ENCODE measurements around the gene GPX6. TPM values are rescaled to one million over a fixed set of nuclear protein-coding genes. Genes with fewer than 3 reads are reported as not detected.

Gene GPX6
- total and polyA plus RNA-seq, 2 of the 13 experiments (the other 11 are each of a cell fraction or from before 2014, with no cell fraction given): not detected

DNA sequence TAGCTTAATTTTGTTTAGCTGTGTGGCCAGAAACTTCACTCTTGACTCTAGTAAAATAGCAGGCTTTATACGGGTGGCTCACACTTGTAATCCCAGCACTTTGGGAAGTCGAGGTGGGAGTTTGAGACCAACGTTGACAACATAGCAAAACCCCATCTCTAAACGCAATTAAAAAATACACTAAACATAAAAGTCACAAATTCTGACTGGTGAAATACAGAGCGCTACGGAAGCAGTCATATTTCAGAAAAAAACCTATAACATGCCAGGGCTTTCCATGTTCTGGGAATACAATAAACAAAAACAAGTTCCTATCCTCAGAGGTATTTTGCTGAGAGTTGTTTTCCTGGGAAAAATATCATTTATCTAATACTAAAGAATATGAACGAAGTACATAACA lies 47.5 kb downstream of the GPX6 start (continued):
- TF ChIP-seq ZNF205 (CRISPR knock-in tag; IDR thresholded peaks at IDR 0.05) (no peak), HOXA9 (CRISPR knock-in tag; IDR thresholded peaks at IDR 0.05; ENCODE audit: borderline replicate concordance) (no peak)

DNA sequence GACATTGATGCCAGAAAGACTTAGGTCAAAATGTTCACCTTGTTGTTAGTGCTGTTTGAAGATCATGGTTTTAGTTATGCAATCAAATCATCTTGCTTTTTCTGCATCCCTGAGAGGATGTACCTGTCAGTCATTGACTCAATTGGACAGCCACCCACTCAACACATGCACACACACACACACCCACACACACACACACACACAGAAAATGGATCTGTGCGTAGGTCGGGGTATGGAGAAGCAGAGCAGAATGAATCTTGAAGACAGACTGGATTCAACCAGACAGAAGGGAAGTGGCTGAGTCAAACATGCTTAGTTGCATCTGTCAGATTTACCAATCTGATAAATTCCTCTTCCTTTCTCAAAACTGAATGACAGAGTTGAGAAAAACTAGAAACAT lies 53.2 kb downstream of the GPX6 start:
- DNase-seq (ENCODE audit: low spot score) (no peak), ATAC-seq (no peak), FAIRE-seq (no peak)
- intact Hi-C loops (cut with micrococcal nuclease; ENCODE audit: unreplicated experiment): no loop called here
- Histone ChIP-seq H3K79me2 (ENCODE audit: insufficient read depth, low read length) (no peaks in the 10 kb centered on the region), H3K27ac (ENCODE audit: extremely low read length, insufficient read depth, low read length) (no peak overlapping the region), H3K4me1 (ENCODE audit: insufficient read depth, low read length) (peaks cover 5% of the 10 kb centered on the region; the same call in 1 of the 2 replicates), H2AFZ (ENCODE audit: low read length) (no peak overlapping the region), H4K20me1 (ENCODE audit: insufficient read depth, low read length) (no peaks in the 10 kb centered on the region), H3K36me3 (replicated peaks in 1 of 2; ENCODE audit: control insufficient read depth in 1 of 2, insufficient read depth in 2 of 2, low read length in 2 of 2) (no peaks in the 10 kb centered on the region), H3K9me3 (ENCODE audit: low read length) (no peaks in the 10 kb centered on the region), H3K4me3 (replicated peaks in 1 of 3; ENCODE audit: insufficient read depth in 1 of 3, low read depth in 2 of 3, low read length in 3 of 3) (no peak overlapping the region), H3K27me3 (ENCODE audit: control insufficient read depth in 1 of 2, insufficient read depth in 2 of 2, low read length in 2 of 2) (peaks cover 0 to 22% of the 10 kb centered on the region in 2 experiments; a peak in 4 of 5 replicates), H3K9ac (ENCODE audit: insufficient read depth, low read depth, low read length) (no peak overlapping the region), H3K4me2 (ENCODE audit: low read depth, low read length) (no peak overlapping the region)
- WGBS (ENCODE audit: low lambda C conversion rate): 0% methylated on average over 2 of the region's 2 CpGs
- ChIA-PET POLR2A (no interaction called here), CTCF (ENCODE audit: low intra/inter-chr PET ratio, low total read pairs) (no interaction called here)
- no TSS peak for BruUV-seq (replicated peaks)
- in situ Hi-C loops (cut with HindIII; ENCODE audit: extremely low pct_ligation_motif_present, low pct_unique_long_range_greater_than_20kb): no loop called here
- TF ChIP-seq SAP130 (CRISPR knock-in tag; IDR thresholded peaks at IDR 0.05; ENCODE audit: low read depth): no peak
- no peak for TF ChIP-seq ZNF33B (CRISPR knock-in tag; IDR thresholded peaks at IDR 0.05)
- TF ChIP-seq TOE1 (CRISPR knock-in tag; IDR thresholded peaks at IDR 0.05): no peak
- TF ChIP-seq KLF15 (CRISPR knock-in tag; IDR thresholded peaks at IDR 0.05; ENCODE audit: borderline replicate concordance): no peak
- no peak for TF ChIP-seq PAX8 (CRISPR knock-in tag; IDR thresholded peaks at IDR 0.05; ENCODE audit: borderline replicate concordance)
- TF ChIP-seq, protein P1, sequence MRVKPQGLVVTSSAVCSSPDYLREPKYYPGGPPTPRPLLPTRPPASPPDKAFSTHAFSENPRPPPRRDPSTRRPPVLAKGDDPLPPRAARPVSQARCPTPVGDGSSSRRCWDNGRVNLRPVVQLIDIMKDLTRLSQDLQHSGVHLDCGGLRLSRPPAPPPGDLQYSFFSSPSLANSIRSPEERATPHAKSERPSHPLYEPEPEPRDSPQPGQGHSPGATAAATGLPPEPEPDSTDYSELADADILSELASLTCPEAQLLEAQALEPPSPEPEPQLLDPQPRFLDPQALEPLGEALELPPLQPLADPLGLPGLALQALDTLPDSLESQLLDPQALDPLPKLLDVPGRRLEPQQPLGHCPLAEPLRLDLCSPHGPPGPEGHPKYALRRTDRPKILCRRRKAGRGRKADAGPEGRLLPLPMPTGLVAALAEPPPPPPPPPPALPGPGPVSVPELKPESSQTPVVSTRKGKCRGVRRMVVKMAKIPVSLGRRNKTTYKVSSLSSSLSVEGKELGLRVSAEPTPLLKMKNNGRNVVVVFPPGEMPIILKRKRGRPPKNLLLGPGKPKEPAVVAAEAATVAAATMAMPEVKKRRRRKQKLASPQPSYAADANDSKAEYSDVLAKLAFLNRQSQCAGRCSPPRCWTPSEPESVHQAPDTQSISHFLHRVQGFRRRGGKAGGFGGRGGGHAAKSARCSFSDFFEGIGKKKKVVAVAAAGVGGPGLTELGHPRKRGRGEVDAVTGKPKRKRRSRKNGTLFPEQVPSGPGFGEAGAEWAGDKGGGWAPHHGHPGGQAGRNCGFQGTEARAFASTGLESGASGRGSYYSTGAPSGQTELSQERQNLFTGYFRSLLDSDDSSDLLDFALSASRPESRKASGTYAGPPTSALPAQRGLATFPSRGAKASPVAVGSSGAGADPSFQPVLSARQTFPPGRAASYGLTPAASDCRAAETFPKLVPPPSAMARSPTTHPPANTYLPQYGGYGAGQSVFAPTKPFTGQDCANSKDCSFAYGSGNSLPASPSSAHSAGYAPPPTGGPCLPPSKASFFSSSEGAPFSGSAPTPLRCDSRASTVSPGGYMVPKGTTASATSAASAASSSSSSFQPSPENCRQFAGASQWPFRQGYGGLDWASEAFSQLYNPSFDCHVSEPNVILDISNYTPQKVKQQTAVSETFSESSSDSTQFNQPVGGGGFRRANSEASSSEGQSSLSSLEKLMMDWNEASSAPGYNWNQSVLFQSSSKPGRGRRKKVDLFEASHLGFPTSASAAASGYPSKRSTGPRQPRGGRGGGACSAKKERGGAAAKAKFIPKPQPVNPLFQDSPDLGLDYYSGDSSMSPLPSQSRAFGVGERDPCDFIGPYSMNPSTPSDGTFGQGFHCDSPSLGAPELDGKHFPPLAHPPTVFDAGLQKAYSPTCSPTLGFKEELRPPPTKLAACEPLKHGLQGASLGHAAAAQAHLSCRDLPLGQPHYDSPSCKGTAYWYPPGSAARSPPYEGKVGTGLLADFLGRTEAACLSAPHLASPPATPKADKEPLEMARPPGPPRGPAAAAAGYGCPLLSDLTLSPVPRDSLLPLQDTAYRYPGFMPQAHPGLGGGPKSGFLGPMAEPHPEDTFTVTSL (CRISPR knock-in tag; IDR thresholded peaks at IDR 0.05; ENCODE audit: borderline replicate concordance): no peak
- no peak for TF ChIP-seq ZNF326 (CRISPR knock-in tag; IDR thresholded peaks at IDR 0.05; ENCODE audit: borderline replicate concordance)
- no peak for TF ChIP-seq FOXA1 (IDR thresholded peaks at IDR 0.05)
- TF ChIP-seq FOXA1 (CRISPR knock-in tag; IDR thresholded peaks at IDR 0.05): no peak
- TF ChIP-seq ZNF749 (CRISPR knock-in tag; IDR thresholded peaks at IDR 0.05; ENCODE audit: borderline replicate concordance): no peak
- TF ChIP-seq SNAI1 (CRISPR knock-in tag; IDR thresholded peaks at IDR 0.05; ENCODE audit: borderline replicate concordance): no peak
- no peak for TF ChIP-seq NR3C1 (CRISPR knock-in tag; IDR thresholded peaks at IDR 0.05)
- TF ChIP-seq POLR2A (IDR thresholded peaks at IDR 0.05; ENCODE audit: insufficient read depth in 1 of 2, low read depth in 2 of 2, low read length in 2 of 2): no peak
- TF ChIP-seq, protein P2, sequence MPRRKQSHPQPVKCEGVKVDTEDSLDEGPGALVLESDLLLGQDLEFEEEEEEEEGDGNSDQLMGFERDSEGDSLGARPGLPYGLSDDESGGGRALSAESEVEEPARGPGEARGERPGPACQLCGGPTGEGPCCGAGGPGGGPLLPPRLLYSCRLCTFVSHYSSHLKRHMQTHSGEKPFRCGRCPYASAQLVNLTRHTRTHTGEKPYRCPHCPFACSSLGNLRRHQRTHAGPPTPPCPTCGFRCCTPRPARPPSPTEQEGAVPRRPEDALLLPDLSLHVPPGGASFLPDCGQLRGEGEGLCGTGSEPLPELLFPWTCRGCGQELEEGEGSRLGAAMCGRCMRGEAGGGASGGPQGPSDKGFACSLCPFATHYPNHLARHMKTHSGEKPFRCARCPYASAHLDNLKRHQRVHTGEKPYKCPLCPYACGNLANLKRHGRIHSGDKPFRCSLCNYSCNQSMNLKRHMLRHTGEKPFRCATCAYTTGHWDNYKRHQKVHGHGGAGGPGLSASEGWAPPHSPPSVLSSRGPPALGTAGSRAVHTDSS (CRISPR knock-in tag; conservative IDR thresholded peaks at IDR 0.05): no peak
- no peak for TF ChIP-seq ZSCAN21 (CRISPR knock-in tag; IDR thresholded peaks at IDR 0.05; ENCODE audit: borderline replicate concordance)
- TF ChIP-seq ZNF501 (CRISPR knock-in tag; IDR thresholded peaks at IDR 0.05): no peak
